Lower leg skin (tissue), 4 donors: ENCODE measurements around the gene VIT. TPM values are rescaled to one million over a fixed set of nuclear protein-coding genes. Genes with fewer than 3 reads are reported as not detected.

Experiments
- DNase-seq, 2 donors: peaks; one replicate each; pipeline ENCODE4 v3.0.0-alpha.2; 2019; ENCODE audit warnings: low spot score in 2 of 2
- H3K4me3 ChIP-seq: fragments of 200-600 bp; sonication (generic); 2 replicates; pipeline ENCODE4 v1.5.1; 2017; ENCODE audit warnings: mild to moderate bottlenecking, low read depth; ENCODE audit not compliant: poor library complexity, severe bottlenecking
- POLR2A ChIP-seq, 2 donors: fragments of 450-650 bp; IDR thresholded peaks; one replicate each; pipeline ENCODE4 v1.6.1; 2016 to 2017; ENCODE audit warnings: antibody characterized with exemption in 2 of 2, mild to moderate bottlenecking in 1 of 2, moderate library complexity in 1 of 2
- WGBS, 2 donors: methylation state at CpG; one replicate each; pipeline ENCODE4 v1.1.5; 2018; 5-methylcytosine and 5-hydroxymethylcytosine counted together
- intact Hi-C: fragments of 100-400 bp; cut with DNase I; formaldehyde crosslinking; loops from one replicate; pipeline ENCODE4 v1.15.0; 2023; ENCODE audit warnings: low total_unique reads
- total RNA-seq, 4 donors: library from RNA; depleted of rRNA; stranded (reverse); fragments of >200 nt; gene quantifications; one replicate each; pipeline ENCODE4 v1.1.0, GENCODE V29; 2016
- TF ChIP-seq, protein P1 (sequence below), 3 donors: fragments of 450-650 bp; IDR thresholded peaks; one replicate each; pipeline ENCODE4 v1.5.1; 2016; ENCODE audit warnings: antibody characterized with exemption in 3 of 3, mild to moderate bottlenecking in 3 of 3, moderate library complexity in 2 of 3

VIT gene
- total RNA-seq, 4 donors from 2014 or later: 10.0 to 23.7 (median 13.8) TPM

DNA sequence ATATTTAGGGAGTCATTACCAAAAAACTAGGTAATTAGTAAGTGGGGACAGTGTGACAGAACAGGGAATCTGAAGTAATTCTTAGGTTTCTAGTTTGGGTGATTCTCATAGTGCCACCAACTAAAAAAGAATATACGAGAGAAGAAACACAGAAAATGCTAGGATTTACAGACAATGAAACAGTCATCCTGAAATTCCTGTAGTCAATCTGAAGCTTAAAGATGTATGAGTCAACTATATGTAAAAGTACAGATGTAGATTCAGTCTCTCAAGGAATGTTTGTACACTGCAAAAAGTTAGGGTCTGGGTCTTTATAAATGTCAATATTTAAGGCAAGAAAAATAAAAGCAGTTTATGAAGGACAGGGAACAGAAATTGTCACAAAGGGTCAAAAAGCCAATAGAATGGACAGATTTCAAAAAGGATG, 162.9 kb downstream of the VIT start:
- DNase-seq: no peak
- no peak overlapping the region for H3K4me3 ChIP-seq
- 97 to 98% methylated on average over 1 of the region's 1 CpG for WGBS, 2 donors
- intact Hi-C loops: no loop called here
- TF ChIP-seq POLR2A (IDR thresholded peaks at IDR 0.05): no peak
- TF ChIP-seq, protein P1, sequence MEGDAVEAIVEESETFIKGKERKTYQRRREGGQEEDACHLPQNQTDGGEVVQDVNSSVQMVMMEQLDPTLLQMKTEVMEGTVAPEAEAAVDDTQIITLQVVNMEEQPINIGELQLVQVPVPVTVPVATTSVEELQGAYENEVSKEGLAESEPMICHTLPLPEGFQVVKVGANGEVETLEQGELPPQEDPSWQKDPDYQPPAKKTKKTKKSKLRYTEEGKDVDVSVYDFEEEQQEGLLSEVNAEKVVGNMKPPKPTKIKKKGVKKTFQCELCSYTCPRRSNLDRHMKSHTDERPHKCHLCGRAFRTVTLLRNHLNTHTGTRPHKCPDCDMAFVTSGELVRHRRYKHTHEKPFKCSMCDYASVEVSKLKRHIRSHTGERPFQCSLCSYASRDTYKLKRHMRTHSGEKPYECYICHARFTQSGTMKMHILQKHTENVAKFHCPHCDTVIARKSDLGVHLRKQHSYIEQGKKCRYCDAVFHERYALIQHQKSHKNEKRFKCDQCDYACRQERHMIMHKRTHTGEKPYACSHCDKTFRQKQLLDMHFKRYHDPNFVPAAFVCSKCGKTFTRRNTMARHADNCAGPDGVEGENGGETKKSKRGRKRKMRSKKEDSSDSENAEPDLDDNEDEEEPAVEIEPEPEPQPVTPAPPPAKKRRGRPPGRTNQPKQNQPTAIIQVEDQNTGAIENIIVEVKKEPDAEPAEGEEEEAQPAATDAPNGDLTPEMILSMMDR (IDR thresholded peaks at IDR 0.05): no peak

DNA sequence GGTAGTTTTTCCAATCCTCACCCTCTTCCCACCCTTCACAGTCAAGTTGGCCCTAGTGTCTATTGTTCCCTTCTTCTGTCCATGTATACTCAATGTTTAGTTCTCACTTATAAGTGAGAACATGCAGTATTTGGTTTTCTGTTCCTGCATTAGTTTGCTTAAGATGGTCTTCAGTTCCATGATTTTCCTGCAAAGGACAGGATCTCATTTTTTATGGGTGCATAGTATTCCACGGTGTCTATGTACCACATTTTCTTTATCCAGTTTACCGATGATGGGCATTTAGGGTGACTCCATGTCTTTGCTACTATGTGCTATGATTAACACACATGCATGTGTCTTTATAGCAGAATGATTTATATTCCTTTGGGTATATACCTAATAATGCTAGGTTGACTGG, 165.4 kb downstream of the VIT start:
- no peak for DNase-seq
- 98% methylated on average over 2 of the region's 2 CpGs for WGBS, 2 donors

More for the DNA sequence above, 165.4 kb downstream of the VIT start:
- intact Hi-C loops: no loop called here
- no peak overlapping the region for H3K4me3 ChIP-seq
- TF ChIP-seq, protein P1 (IDR thresholded peaks at IDR 0.05): no peak

Other genes with a start within 250 kb of the VIT start
- 10 to 100 TPM in 3 of 4 donors, 1 to 10 TPM in 1; 8.1 to 24.0 (median 19.0) TPM for gene FEZ2, start 98.5 kb upstream of the VIT start, total RNA-seq